ENCODE measurements around the gene CCDC137.

CCDC137 gene

DNA sequence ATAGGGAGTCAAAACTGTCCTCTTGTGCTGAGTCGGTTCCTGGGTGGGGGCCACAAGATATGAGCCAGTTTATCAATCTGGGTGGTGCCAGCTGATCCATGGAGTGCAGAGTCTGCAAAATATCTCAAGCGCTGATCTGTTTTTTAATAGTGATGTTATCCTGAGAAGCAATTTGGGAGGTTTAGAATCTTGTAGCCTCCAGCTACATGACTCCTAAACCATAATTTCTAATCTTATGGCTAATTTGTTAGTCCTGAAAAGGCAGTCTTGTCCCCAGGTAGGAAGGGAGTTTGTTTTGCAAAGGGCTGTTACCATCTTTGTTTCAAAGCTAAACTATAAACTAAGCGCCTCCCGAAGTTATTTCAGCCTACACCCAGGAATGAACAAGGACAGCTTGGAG lies 27.9 kb upstream of the CCDC137 start:
- H4K20me1 ChIP-seq (ENCODE audit: insufficient read depth, low read length) = no peaks in the 10 kb centered on the region
- H3K4me2 ChIP-seq (ENCODE audit: low read length) = no peak overlapping the region
- no peaks in the 10 kb centered on the region for H3K9me2 ChIP-seq (ENCODE audit: low read depth, low read length)
- H2AFZ ChIP-seq (ENCODE audit: low read length) = no peak overlapping the region
- H3K4me3 ChIP-seq (ENCODE audit: low read depth, low read length, poor library complexity, severe bottlenecking) = no peak overlapping the region
- no peaks in the 10 kb centered on the region for H3K27me3 ChIP-seq (ENCODE audit: insufficient read depth, low read length)
- H3K36me3 ChIP-seq (ENCODE audit: insufficient read depth, low read length) = peaks cover 8% of the 10 kb centered on the region
- TF ChIP-seq, protein P1, sequence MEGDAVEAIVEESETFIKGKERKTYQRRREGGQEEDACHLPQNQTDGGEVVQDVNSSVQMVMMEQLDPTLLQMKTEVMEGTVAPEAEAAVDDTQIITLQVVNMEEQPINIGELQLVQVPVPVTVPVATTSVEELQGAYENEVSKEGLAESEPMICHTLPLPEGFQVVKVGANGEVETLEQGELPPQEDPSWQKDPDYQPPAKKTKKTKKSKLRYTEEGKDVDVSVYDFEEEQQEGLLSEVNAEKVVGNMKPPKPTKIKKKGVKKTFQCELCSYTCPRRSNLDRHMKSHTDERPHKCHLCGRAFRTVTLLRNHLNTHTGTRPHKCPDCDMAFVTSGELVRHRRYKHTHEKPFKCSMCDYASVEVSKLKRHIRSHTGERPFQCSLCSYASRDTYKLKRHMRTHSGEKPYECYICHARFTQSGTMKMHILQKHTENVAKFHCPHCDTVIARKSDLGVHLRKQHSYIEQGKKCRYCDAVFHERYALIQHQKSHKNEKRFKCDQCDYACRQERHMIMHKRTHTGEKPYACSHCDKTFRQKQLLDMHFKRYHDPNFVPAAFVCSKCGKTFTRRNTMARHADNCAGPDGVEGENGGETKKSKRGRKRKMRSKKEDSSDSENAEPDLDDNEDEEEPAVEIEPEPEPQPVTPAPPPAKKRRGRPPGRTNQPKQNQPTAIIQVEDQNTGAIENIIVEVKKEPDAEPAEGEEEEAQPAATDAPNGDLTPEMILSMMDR (IDR thresholded peaks at IDR 0.05; ENCODE audit: low read length) = no peak
- no peak for TF ChIP-seq EZH2 (IDR thresholded peaks at IDR 0.05; ENCODE audit: borderline replicate concordance, low read length)
- peaks cover 29% of the 10 kb centered on the region for H3K79me2 ChIP-seq (ENCODE audit: insufficient read depth, low read length)
- no peaks in the 10 kb centered on the region for H3F3A ChIP-seq (ENCODE audit: insufficient read depth, low read length)
- no peaks in the 10 kb centered on the region for H3K9me3 ChIP-seq (ENCODE audit: low read length)
- H3K9ac ChIP-seq (ENCODE audit: low read length) = no peak overlapping the region
- peaks cover 24% of the 10 kb centered on the region for H3K4me1 ChIP-seq (ENCODE audit: insufficient read depth, low read length, severe bottlenecking)
- no peak overlapping the region for H3K27ac ChIP-seq (ENCODE audit: low read depth, low read length, poor library complexity, severe bottlenecking)

DNA sequence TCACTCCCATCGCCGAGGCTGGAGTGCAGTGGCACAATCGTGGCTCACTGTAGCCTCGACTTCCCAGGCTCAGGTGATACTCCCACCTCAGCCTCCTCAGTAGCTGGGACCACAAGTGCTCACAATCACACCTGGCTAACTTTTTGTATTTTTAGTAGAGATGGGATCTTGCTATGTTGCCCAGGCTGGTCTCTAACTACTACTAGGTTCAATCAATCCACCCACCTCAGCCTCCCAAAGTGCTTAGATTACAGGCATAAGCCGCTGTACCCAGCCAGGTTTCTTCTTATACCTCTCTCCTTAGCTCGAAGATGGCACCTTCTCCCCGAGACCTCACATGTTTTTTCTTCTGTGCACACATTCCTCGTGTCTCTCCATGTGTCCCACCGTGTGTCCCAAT lies 26.5 kb upstream of the CCDC137 start:
- no peak overlapping the region for H3K4me2 ChIP-seq (ENCODE audit: low read length)
- H3F3A ChIP-seq (ENCODE audit: insufficient read depth, low read length) = no peaks in the 10 kb centered on the region
- H3K9me2 ChIP-seq (ENCODE audit: low read depth, low read length) = no peaks in the 10 kb centered on the region
- peaks cover 11% of the 10 kb centered on the region for H3K4me1 ChIP-seq (ENCODE audit: insufficient read depth, low read length, severe bottlenecking)
- no peak overlapping the region for H3K27ac ChIP-seq (ENCODE audit: low read depth, low read length, poor library complexity, severe bottlenecking)
- H3K36me3 ChIP-seq (ENCODE audit: insufficient read depth, low read length) = no peaks in the 10 kb centered on the region
- H4K20me1 ChIP-seq (ENCODE audit: insufficient read depth, low read length) = no peaks in the 10 kb centered on the region
- H3K79me2 ChIP-seq (ENCODE audit: insufficient read depth, low read length) = peaks cover 16% of the 10 kb centered on the region
- H3K9ac ChIP-seq (ENCODE audit: low read length) = no peak overlapping the region
- H3K4me3 ChIP-seq (ENCODE audit: low read depth, low read length, poor library complexity, severe bottlenecking) = no peak overlapping the region
- TF ChIP-seq, protein P1 (IDR thresholded peaks at IDR 0.05; ENCODE audit: low read length) = no peak
- no peak for TF ChIP-seq EZH2 (IDR thresholded peaks at IDR 0.05; ENCODE audit: borderline replicate concordance, low read length)
- peaks cover 6% of the 10 kb centered on the region; the same call in 1 of the 2 replicates for H3K27me3 ChIP-seq (ENCODE audit: insufficient read depth, low read length)
- H3K9me3 ChIP-seq (ENCODE audit: low read length) = no peaks in the 10 kb centered on the region
- no peak overlapping the region for H2AFZ ChIP-seq (ENCODE audit: low read length)

DNA sequence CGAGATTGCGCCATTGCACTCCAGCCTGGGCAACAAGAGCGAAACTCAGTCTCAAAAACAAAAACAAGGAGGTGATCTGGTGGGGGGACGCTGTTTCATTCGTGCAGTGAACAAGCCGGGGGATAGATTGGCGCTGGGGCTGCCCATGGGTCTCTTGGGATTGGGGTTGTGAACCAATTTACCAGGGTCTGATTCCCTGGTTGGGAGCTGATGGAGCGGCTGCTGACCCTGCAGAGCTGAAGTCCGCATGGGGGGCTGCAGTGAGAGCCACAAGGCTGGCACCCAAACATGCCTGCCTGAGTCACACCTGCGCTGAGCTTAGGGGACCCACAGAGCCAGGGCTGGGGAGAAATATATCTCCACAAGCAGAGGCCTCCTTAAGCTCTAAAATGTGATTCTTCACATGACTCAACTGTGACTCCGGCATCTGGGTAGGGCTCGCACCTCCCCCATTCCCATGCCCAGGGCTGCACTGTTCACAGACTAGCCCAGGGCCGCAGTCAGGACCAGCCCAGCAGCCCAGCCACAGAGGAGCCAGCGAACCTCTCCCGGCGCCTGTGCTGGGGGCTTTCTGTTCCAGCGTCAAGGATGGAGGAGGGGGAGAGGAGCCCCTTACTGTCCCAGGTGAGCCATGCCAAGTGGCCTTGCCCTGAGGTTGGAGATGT lies 24.6 kb upstream of the CCDC137 start:
- no peaks in the 10 kb centered on the region for H3K79me2 ChIP-seq (ENCODE audit: insufficient read depth, low read length)
- no peak overlapping the region for H3K4me3 ChIP-seq (ENCODE audit: low read depth, low read length, poor library complexity, severe bottlenecking)
- no peak for TF ChIP-seq EZH2 (IDR thresholded peaks at IDR 0.05; ENCODE audit: borderline replicate concordance, low read length)
- TF ChIP-seq, protein P1 (IDR thresholded peaks at IDR 0.05; ENCODE audit: low read length) = no peak
- H3K9me2 ChIP-seq (ENCODE audit: low read depth, low read length) = no peaks in the 10 kb centered on the region
- no peak overlapping the region for H3K4me2 ChIP-seq (ENCODE audit: low read length)
- no peaks in the 10 kb centered on the region for H3K4me1 ChIP-seq (ENCODE audit: insufficient read depth, low read length, severe bottlenecking)
- no peaks in the 10 kb centered on the region for H4K20me1 ChIP-seq (ENCODE audit: insufficient read depth, low read length)
- H3K9me3 ChIP-seq (ENCODE audit: low read length) = no peaks in the 10 kb centered on the region
- no peaks in the 10 kb centered on the region for H3F3A ChIP-seq (ENCODE audit: insufficient read depth, low read length)
- no peak overlapping the region for H2AFZ ChIP-seq (ENCODE audit: low read length)
- H3K27ac ChIP-seq (ENCODE audit: low read depth, low read length, poor library complexity, severe bottlenecking) = no peak overlapping the region
- no peaks in the 10 kb centered on the region for H3K36me3 ChIP-seq (ENCODE audit: insufficient read depth, low read length)
- peaks cover 6% of the 10 kb centered on the region; the same call in 1 of the 2 replicates for H3K27me3 ChIP-seq (ENCODE audit: insufficient read depth, low read length)
- no peak overlapping the region for H3K9ac ChIP-seq (ENCODE audit: low read length)
